K562 (cell line): ENCODE measurements around the gene EGFL6.

Source experiments
- ELF4 ChIP-seq: fragments of 450-650 bp; formaldehyde crosslinking; IDR thresholded peaks from 2 replicates; pipeline ENCODE4 v1.4.0; 2022; ENCODE audit warnings: missing genetic modification characterization
- SIN3B ChIP-seq: fragments of 450-650 bp; IDR thresholded peaks from 2 replicates; pipeline ENCODE4 v1.6.1; 2017; ENCODE audit warnings: low read depth, mild to moderate bottlenecking, moderate library complexity
- TF ChIP-seq, protein P1 (sequence below): fragments of 450-650 bp; IDR thresholded peaks from 2 replicates; pipeline ENCODE4 v1.6.1; 2016; ENCODE audit warnings: antibody characterized with exemption

DNA sequence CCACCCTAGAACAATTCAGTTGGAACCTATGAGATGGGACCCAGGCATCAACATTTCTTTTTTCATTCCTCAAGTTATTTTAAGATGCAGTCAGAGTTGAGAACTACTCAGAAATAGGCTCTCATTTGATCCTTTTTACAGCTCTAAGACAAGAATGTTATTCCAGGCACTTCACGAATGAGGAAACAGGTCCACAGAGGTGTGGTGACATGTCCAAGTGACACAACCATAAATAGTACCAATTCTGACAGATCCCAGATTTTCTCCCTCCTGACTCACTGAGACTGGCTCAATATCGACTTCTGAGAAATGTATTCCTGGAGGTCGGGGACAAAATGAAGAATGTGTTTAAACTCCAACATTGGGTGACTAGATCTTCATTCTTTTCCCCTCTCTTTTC is 94.6 kb downstream of the EGFL6 start:
- TF ChIP-seq ELF4 (CRISPR knock-in tag): no peak
- TF ChIP-seq SIN3B: no peak
- TF ChIP-seq, protein P1, sequence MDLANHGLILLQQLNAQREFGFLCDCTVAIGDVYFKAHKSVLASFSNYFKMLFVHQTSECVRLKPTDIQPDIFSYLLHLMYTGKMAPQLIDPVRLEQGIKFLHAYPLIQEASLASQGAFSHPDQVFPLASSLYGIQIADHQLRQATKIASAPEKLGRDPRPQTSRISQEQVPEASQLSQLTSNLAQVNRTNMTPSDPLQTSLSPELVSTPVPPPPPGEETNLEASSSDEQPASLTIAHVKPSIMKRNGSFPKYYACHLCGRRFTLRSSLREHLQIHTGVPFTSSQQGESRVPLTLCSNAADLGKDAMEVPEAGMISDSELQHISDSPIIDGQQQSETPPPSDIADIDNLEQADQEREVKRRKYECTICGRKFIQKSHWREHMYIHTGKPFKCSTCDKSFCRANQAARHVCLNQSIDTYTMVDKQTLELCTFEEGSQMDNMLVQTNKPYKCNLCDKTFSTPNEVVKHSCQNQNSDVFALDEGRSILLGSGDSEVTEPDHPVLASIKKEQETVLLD: no peak
